ENCODE results near the gene TAGLN. TPM values are rescaled to one million over a fixed set of nuclear protein-coding genes. Genes with fewer than 3 reads are reported as not detected.

The TAGLN gene
- total and polyA plus RNA-seq, 9 of the 15 experiments (the other 6 are each of a cell fraction or from before 2014, with no cell fraction given) = 0.21 to 4.9 (median 1.1) TPM

- TF ChIP-seq RAD51 (IDR thresholded peaks at IDR 0.05; ENCODE audit: borderline replicate concordance, low read depth) = peak; percentile 90
- peak; percentile 15 for TF ChIP-seq CCNT2 (IDR thresholded peaks at IDR 0.05; ENCODE audit: borderline replicate concordance, extremely low read depth, insufficient read length, low read depth, low read length)
- no peak for TF ChIP-seq CLOCK (CRISPR knock-in tag; IDR thresholded peaks at IDR 0.05; ENCODE audit: borderline replicate concordance)
- peak; percentile 72; the same call in 1 of the 2 replicates for TF ChIP-seq HMBOX1 (IDR thresholded peaks at IDR 0.05)
- peak; percentile 85 for TF ChIP-seq SMAD4 (CRISPR knock-in tag; conservative IDR thresholded peaks at IDR 0.05)
- TF ChIP-seq SOX6 (IDR thresholded peaks at IDR 0.05) = peak; percentile 85; the same call in 1 of the 2 replicates
- peak; percentile 58 for TF ChIP-seq TCF3 (CRISPR knock-in tag; IDR thresholded peaks at IDR 0.05)
- peak; percentile 64; the same call in 1 of the 2 replicates for TF ChIP-seq GTF2E2 (tag; IDR thresholded peaks at IDR 0.05)
- TF ChIP-seq FOSL1 (tag; conservative IDR thresholded peaks at IDR 0.05) = peak; percentile 84
- TF ChIP-seq E4F1 (CRISPR knock-in tag; IDR thresholded peaks at IDR 0.05; ENCODE audit: borderline replicate concordance) = no peak
- TF ChIP-seq MAFG (tag; conservative IDR thresholded peaks at IDR 0.05) = no peak
- TF ChIP-seq CBFA2T2 (conservative IDR thresholded peaks at IDR 0.05) = peak; percentile 69
- TF ChIP-seq, protein P1, sequence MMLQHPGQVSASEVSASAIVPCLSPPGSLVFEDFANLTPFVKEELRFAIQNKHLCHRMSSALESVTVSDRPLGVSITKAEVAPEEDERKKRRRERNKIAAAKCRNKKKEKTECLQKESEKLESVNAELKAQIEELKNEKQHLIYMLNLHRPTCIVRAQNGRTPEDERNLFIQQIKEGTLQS (IDR thresholded peaks at IDR 0.05) = peak; percentile 58; the same call in 1 of the 2 replicates
- TF ChIP-seq, protein P1 (CRISPR knock-in tag; conservative IDR thresholded peaks at IDR 0.05) = no peak
- TF ChIP-seq, protein P2, sequence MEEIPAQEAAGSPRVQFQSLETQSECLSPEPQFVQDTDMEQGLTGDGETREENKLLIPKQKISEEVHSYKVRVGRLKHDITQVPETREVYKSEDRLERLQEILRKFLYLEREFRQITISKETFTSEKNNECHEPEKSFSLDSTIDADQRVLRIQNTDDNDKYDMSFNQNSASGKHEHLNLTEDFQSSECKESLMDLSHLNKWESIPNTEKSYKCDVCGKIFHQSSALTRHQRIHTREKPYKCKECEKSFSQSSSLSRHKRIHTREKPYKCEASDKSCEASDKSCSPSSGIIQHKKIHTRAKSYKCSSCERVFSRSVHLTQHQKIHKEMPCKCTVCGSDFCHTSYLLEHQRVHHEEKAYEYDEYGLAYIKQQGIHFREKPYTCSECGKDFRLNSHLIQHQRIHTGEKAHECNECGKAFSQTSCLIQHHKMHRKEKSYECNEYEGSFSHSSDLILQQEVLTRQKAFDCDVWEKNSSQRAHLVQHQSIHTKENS (CRISPR knock-in tag; IDR thresholded peaks at IDR 0.05) = no peak
- TF ChIP-seq KHSRP (IDR thresholded peaks at IDR 0.05) = no peak
- TF ChIP-seq KAT7 (CRISPR knock-in tag; IDR thresholded peaks at IDR 0.05; ENCODE audit: borderline replicate concordance) = no peak
- TF ChIP-seq FOS (IDR thresholded peaks at IDR 0.05; ENCODE audit: extremely low read depth, insufficient read length) = no peak
- no peak for TF ChIP-seq KAT8 (IDR thresholded peaks at IDR 0.05; ENCODE audit: low read depth)
- TF ChIP-seq NRF1 (conservative IDR thresholded peaks at IDR 0.05 in 1 of 2, IDR thresholded peaks at IDR 0.05 in 1 of 2) = 0 out of 4 replicates have a peak, but pooled peaks of 1 of the 2 experiments have one; percentile 11
These were observed 26.3 kb upstream of the TAGLN start (continued) for GRCh38 chr11:117172724-117173421.

Data from K562 (cell line).